Tibial artery (tissue), 4 donors: ENCODE results near the gene IL20.

ENCODE experiments used
- DNase-seq, 2 donors: peaks; one replicate each; pipeline ENCODE4 v3.0.0-alpha.2; 2019
- H3K27ac ChIP-seq, 2 donors: fragments of 200-600 bp; sonication (generic) in 1 of 2; 1 replicate in 1 of 2; 2 replicates in 1 of 2; pipeline ENCODE4 v1.5.1; 2018 to 2019; ENCODE audit warnings: mild to moderate bottlenecking in 1 of 2
- H3K27me3 ChIP-seq, 2 donors: fragments of 200-600 bp; sonication (generic) in 1 of 2; one replicate each; pipeline versions ENCODE4 v1.5.1 to v1.6.0; 2016 to 2019
- H3K36me3 ChIP-seq, 3 donors: fragments of 200-600 bp; sonication (generic) in 2 of 3; one replicate each; pipeline ENCODE4 v1.5.1; 2016 to 2019; ENCODE audit warnings: mild to moderate bottlenecking in 2 of 3
- H3K4me1 ChIP-seq, 4 donors: fragments of 200-600 bp; sonication (generic) in 2 of 4; 1 replicate in 3 of 4; 2 replicates in 1 of 4; pipeline ENCODE4 v1.5.1; 2016 to 2019
- H3K4me3 ChIP-seq, 2 donors: fragments of 200-600 bp; sonication (generic) in 1 of 2; 1 replicate in 1 of 2; 2 replicates in 1 of 2; pipeline ENCODE4 v1.5.1; 2018 to 2019; ENCODE audit warnings: mild to moderate bottlenecking in 2 of 2
- H3K9me3 ChIP-seq, 3 donors: fragments of 200-600 bp; sonication (generic) in 1 of 3; one replicate each; pipeline ENCODE4 v1.5.1; 2016 to 2019
- CTCF ChIP-seq, 2 experiments: fragments of 200-600 bp in 1 of 2; fragments of 450-650 bp in 1 of 2; IDR thresholded peaks; one replicate each; pipeline ENCODE4 v1.5.1; 2017 to 2019; ENCODE audit warnings: antibody characterized with exemption in 2 of 2, mild to moderate bottlenecking in 1 of 2, moderate library complexity in 1 of 2
- intact Hi-C: fragments of 100-400 bp; cut with DNase I; formaldehyde crosslinking; loops from one replicate; pipeline ENCODE4 v1.15.0; 2023; ENCODE audit warnings: low total_unique reads

The IL20 gene

GRCh38 chr1:206880314-206880713, 14.9 kb downstream of the IL20 start:
- no peak for TF ChIP-seq CTCF (IDR thresholded peaks at IDR 0.05)
- no peaks in the 10 kb centered on the region for H3K4me1 ChIP-seq
- no peak overlapping the region for H3K27ac ChIP-seq
- no peak for DNase-seq
- no peaks in the 10 kb centered on the region for H3K27me3 ChIP-seq
- intact Hi-C loops: no loop called here
- H3K9me3 ChIP-seq: peaks cover 0 to 23% (median 8%) of the 10 kb centered on the region in 3 donors
- no peaks in the 10 kb centered on the region for H3K36me3 ChIP-seq
- H3K4me3 ChIP-seq: no peak overlapping the region

GRCh38 chr1:206882555-206882954, 17.1 kb downstream of the IL20 start:
- TF ChIP-seq CTCF (IDR thresholded peaks at IDR 0.05): no peak
- intact Hi-C loops: no loop called here
- Histone ChIP-seq H3K27ac (no peak overlapping the region), H3K9me3 (peaks cover 0 to 22% (median 8%) of the 10 kb centered on the region in 3 donors), H3K27me3 (peaks cover 0 to 9% of the 10 kb centered on the region in 2 donors), H3K36me3 (no peaks in the 10 kb centered on the region), H3K4me3 (no peak overlapping the region), H3K4me1 (no peaks in the 10 kb centered on the region)
- no peak for DNase-seq

- H3K9me3 ChIP-seq: peaks cover 0 to 16% (median 7%) of the 10 kb centered on the region in 3 donors
- intact Hi-C loops: no loop called here
- no peak overlapping the region for H3K4me3 ChIP-seq
- H3K36me3 ChIP-seq: no peaks in the 10 kb centered on the region
- no peaks in the 10 kb centered on the region for H3K4me1 ChIP-seq
- peaks cover 0 to 9% of the 10 kb centered on the region in 2 donors for H3K27me3 ChIP-seq
- H3K27ac ChIP-seq: no peak overlapping the region
- TF ChIP-seq CTCF (IDR thresholded peaks at IDR 0.05): no peak
- no peak for DNase-seq
Measured at GRCh38 chr1:206883160-206883559, 17.7 kb downstream of the IL20 start.

- peaks cover 0 to 9% of the 10 kb centered on the region in 2 donors for H3K27me3 ChIP-seq
- H3K36me3 ChIP-seq: no peaks in the 10 kb centered on the region
- no peak overlapping the region for H3K4me3 ChIP-seq
- no peak overlapping the region for H3K27ac ChIP-seq
- H3K4me1 ChIP-seq: no peaks in the 10 kb centered on the region
- TF ChIP-seq CTCF (IDR thresholded peaks at IDR 0.05): no peak
- peaks cover 0 to 10% (median under 1%) of the 10 kb centered on the region in 3 donors for H3K9me3 ChIP-seq
- intact Hi-C loops: no loop called here
- DNase-seq: no peak
Measured at GRCh38 chr1:206883876-206884275, 18.5 kb downstream of the IL20 start.

GRCh38 chr1:206885341-206886060, 20.1 kb downstream of the IL20 start:
- Histone ChIP-seq H3K36me3 (no peaks in the 10 kb centered on the region), H3K27ac (no peak overlapping the region), H3K4me3 (no peak overlapping the region), H3K27me3 (peaks cover 0 to 12% of the 10 kb centered on the region in 2 donors), H3K9me3 (peaks cover 0 to under 1% (median 0%) of the 10 kb centered on the region in 3 donors), H3K4me1 (no peaks in the 10 kb centered on the region)
- intact Hi-C loops: no loop called here
- no peak for TF ChIP-seq CTCF (IDR thresholded peaks at IDR 0.05)
- DNase-seq: no peak
